NCI-H510A (cell line): ENCODE measurements around the gene LAMA3.
A peak's percentile ranks its signal among the peaks of the same experiment; 100 is the strongest.

ENCODE experiments used
- DNase-seq: peaks from one replicate; lab custom pipeline; 2025; lab: John Stamatoyannopoulos, UW

LAMA3 gene

DNA sequence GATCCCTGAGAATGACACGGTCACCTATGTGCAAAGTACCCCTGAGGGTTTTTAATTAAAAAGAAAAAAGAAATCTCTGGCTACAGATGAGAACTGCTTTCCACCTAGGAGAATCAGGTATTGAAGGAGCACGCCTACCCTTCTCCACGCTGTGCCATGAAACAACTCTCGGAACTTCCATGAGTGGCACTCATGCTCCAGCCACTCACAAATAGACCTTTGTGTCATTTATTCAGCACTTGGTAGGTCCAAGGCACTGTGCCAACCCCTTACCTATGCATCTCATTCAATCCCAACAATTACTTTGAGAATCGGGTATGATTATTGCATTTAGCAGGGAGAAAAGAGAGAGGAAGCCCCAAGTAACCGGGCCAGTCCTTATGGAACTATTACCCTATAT lies 280.4 kb downstream of the LAMA3 start:
- DNase-seq: no peak

DNA sequence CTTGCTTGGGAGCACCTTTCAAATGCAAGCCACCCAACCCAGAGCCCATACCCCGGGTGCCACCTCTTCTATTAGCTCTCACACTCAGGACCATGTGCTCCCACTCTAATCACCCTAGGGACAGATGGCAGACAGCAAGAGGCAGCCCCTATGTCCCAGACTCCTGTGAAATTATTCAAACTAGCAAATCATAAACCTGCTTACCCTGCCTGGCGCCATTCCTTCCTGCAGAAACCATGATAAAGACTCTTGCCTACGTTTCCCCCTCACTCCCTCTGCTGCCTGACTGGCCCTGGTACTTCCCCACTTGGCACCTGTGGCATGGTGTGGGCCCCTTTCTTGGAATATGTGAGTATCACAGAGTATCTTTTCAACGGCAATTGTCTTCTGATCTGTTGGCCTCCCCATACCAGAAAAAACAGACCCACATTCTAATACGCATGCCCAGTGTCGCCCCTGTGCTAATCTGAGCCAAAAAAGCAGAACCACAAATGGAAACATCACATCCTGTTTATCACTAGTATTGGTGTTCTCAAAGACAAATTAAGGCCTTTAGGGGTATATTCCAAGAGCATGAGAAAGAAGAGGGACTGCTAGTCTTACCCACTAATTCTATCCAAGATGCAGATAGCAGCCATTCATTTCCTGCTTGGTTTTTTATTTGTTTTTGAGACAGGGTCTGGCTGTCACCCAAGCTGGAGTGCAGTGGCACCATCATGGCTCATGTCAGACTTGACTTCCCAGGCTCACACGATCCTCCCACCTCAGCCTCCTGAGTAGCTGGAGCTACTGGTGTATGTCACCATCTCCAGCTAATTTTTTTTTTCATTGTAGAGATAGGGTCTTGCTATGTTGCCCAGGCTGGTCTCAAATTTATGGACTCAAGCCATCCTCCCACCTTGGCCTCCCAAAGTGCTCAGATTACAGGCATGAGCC lies 281.2 kb downstream of the LAMA3 start:
- DNase-seq: no peak

DNA sequence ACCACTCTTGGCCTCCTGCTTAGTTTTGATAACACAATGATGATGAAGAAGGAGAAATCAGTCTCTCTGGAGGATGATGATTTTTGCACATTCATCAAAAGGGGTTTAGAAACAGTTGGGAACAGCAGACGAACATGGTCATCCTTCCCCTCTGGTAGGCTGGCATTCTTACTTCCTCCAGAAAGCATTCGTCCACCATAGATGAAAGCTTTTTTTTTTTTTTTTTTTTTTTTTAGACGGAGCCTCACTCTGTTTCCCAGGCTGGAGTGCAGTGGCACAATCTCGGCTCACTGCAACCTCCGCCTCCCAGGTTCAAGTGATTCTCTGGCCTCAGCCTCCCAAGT lies 281.8 kb downstream of the LAMA3 start:
- DNase-seq: no peak

DNA sequence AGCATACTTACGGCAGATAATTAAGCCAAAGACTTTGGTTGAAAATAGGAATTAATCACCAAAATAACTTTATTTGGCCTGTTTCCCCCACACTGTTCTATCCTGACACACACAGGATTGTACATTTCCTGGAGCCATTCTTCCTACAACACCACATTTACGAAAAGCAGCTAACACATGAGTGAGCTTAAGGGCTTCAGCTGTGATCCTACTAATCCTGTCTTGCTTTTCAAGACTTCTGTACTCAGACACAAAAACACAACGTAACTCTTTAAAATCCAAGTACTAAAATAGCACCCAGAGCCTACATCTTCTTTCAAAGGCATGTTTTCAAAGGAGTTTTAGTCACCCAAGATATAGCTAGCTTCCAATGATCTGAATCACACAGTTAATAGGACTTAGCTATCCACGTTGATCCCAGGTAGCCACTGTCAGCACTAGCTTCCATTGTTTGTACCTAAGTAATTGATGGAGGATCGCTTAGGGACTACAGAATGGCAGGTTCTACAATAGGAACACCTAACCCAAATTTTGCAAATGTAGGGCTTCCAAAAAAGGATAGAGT lies 282.5 kb downstream of the LAMA3 start:
- no peak for DNase-seq

DNA sequence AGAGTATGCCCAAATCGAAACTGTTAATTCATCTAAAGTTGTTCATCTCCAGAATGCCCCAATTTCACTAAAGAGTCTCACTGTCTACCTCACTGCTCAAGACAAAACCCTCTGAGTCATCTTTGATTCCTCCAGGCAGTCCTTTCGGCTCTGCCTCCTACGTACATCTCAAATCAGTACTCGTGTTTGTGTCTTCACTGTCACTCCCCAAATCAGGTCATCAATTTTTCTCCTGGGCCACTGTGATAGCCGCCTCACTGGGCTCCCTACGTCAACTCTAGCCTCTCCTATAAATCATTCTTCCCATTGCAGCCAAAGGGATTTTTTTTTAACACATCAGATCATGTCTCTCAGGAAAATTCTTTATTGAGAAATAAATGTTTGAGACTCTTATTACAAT lies 283.2 kb downstream of the LAMA3 start:
- DNase-seq: no peak

DNA sequence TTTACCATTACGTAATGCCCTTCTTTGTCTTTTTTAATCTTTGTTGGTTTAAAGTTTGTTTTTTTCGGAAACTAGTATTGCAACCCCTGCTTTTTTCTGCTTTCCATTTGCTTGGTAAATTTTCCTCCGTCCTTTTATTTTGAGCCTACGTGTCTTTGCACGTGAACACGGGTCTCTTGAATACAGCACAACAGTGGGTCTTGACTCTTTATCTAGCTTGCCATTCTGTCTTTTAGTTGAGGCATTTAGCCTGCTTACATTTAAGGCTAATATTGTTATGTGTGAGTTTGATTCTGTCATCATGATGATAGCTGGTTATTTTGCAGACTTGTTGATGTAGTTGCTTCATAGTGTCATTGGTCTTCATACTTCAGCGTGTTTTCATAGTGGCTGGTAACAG lies 287.9 kb downstream of the LAMA3 start:
- DNase-seq: no peak

DNA sequence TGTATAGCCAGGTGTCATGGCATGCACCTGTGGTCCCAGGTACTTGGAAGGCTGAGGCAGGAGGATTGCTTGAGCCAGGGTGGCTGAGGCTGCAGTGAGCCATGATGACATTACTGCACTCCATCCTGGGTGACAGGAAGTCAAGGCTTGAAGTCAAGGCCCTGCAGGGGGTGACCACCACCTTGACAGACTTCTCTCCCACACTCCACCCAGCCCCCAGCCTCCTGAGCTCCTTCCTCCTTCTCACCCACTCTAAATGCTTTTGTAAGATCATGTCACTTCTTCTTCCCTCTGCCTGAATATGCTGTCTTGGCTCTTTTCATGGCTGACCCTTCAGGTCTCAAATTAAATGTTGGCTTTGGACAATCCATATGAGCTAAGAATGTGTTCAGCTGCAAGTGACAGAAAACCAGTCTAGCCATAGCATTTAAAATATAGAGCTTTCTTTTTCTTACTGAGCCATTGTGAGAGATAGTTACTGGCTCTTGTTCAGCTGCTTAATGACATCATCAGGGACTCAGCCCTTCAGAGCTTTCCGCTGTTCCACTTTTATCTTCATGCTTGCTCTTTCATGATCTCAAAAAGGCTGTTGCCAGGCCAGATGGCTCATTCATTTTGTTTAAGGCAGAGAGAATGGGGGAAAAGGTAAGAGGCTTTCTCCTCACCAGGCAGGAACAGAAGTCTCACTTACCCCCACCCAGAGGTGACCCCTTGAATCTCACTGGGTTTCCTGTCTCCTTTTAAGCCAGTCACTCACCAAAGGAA lies 288.6 kb downstream of the LAMA3 start:
- DNase-seq: no peak

DNA sequence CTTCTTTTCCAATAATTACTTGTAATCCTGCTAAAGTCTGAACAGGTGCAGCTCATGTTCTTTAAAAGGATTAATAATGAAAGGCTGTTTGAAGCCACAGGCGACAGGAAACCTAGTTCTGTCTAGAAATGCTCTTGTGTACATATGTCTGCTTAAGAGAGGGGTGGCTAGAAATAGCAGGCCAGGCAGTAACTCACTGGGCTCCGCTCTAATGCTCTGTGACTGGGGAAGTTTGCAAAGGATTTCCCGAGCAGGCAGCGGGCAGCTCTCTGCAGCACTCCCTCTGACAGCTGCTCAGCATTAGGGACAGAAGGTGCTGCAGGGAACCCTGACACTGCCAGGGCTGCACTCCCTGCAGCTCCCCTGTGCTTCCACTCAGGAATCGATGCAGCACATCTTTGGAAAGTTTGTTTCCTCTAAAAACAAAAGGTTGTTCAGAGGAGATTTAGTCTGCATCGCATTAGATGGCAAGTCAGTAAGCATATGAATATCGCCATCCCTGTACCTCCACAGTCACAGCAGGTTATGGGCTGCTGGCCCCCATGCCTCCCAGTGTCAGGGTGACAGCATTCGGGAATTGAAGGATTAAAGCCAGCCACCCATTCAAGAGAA lies 292.2 kb downstream of the LAMA3 start:
- DNase-seq: no peak

DNA sequence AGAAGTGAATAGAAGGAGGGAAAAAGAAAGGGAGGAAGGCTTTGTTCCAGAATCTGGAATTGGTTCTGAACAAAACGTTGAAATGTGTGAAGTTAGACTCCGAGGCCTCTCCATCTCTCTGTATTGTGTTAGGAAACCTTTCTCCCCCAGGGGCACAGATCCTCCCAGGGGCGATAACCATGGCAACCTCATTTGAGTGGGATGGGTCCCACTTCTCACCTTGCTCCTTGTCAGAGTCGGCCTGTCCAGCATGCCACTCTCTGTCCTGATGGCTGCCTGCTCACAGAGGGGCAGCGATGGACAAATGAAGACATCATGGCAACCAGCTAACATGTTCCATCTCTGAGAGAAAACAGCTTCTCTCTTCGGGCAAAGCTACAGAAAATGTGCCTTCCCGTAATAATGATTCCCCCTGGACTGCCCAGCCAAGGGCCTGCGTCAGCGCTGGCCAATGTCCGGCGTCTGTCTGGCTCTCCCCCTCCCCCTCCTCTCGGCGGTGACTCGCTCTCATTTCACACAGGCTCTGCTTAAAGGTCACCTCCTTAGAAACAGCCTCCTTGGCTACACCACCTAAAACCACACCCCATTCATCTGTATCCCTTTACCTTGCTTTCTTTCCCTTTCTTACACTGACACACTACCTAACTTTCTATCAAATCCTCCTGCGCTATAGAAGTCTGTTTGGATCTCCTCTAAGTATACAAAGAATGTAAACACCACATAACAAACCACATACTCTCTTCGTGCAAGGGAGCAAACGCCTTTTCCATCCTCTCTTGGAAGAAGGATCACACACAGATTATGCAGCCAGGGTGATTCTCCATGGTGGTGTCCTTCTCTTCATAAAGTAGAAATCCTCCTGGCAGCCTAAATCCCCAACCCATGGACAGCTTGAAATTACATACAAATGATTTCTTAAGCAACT lies 293.2 kb downstream of the LAMA3 start:
- DNase-seq: no peak

DNA sequence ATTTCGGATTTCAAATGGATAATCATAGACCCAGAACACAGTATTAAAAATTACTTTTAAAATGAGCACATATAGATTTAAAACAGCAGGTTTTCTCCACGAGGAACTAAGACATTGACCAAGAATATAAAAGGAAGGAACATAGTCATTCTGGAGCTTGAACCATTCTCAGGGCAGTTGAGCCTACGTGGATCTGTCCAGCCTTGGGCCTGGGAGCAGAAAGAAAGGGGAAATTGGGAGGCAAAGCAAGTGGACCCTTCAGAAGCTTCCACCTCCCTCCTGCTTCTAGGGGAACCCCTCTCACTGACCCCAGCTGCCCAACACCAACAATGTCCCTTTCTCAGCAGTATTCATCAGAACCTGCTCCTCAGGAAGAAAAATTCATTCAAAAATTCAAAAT lies 293.9 kb downstream of the LAMA3 start:
- DNase-seq: no peak

DNA sequence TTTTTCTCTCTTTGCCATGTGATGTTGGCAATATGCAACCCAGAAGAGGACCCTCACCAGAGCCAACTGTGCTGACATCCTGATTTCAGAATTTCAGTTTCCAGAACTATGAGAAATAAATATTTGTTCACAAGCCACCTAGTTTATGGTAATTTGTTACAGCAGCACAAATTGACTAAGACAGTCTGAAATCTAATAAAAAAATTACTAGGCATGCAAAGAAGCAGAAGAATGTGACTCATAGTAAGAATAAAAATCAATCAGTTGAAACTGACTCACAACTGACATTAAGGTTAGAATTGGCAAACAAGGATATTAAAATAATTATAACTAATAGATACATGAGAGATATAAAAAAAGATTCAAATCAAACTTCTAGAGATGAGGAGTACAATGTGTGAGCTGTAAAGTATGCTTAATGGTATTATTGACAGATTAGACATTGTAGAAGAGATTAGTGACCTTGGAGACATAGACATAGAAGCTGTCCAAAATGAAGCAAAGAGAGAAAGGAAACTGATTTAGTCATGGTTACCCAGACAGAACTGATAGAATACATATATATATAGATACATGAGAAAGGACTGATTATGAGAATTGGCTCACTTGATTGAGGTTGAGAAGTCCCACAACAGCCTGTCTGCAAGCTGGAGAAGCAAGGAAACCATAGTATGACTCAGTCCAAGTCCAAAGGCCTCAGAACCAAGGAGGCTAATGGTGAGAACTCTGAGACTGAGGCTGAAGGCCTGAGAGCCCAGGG lies 297.5 kb downstream of the LAMA3 start:
- no peak for DNase-seq

DNA sequence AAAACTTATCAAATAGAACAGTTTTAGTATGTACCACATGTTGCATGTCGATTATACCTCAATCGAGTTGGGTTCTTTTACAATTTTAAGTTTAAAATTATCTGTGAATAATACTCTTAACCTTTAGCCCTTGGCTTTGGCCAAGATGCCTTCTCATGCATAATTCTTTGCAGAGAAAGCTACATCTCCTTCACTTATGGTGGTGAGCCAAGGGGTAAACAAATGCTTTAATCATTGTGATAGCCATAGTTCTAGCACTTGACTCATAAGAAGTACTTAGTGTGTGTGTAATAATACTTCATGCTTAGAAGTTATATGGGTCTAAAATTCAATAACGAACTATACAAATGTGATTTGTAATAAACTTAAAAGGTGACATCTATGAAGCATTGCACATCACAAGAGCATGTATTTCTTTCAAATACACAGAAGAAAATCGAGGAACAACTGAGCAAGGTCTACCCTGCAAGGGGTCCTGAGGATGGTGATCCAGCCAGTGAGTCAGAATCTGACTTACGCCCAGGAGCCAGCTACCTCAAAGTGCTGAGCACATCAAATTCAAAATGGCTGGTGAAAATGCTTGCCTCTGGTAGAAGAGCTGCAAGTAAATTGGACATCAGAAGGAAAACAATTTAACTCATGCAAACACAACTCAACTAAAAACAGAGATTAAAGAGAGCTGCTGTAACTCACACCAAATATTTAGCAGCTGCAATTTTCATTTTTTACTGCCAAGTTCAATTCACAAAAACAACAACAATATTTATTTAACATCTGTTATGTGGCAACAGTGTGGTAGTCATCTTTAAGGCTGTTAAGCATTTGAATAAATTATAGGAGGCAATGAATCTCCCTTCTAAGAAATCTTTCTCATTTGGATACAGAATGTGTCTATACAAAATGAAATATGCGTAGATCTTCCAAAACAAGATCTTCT lies 301.5 kb downstream of the LAMA3 start:
- DNase-seq: no peak

DNA sequence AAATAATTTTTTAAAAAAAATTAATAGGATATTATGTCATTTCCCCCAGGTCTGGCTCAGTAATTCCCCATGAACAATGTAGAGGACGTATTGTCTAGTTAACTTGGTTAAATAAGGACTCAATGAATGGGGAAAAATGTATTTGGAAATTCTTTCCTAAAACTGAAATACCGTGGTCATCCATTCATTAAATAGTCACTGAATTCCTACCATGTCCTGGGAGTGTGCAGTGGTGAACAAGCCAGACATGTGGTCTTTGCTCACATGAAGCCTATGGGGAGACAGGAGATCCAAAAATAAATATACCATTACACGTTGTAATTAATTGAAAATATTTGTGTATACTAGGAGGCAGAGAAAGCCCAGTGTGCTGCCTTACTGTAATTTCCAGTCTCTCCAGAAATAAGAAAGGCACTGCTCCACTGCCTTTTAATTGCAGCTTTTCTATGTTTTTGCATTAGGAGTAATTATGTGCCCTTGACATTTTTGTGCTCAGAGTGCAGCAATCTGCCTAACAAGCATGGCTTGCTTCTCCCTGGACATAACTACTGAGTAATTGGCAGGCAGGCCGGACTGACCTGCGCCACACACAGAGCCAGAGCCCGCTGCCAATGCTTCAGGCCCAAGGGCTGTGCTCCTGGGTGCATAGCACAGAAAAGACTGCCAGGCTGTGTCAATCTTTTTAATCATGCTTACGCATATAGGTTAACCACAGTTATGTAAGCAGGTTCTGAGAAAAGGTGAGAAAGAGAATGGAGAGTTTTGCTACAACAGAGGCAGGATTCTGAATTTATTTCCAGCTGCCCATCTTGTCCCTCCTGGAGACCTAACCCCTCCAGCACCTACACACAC lies 303.1 kb downstream of the LAMA3 start:
- no peak for DNase-seq

DNA sequence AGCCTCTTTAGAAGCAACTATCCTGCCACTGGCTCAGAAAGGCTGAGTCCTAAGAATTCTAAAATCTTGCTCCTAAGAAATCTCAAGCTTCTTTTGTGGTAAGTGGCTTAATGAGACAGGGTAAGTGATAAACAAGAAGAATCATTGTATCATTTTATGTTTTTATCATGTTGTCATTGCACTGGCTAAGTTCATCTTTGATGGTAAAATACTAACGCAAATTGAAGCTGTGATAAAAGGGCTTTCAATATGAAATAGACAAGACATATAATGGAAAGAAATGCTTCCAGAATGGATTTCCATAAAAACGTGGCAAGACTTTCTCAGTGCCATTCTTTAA lies 303.7 kb downstream of the LAMA3 start:
- DNase-seq: no peak

DNA sequence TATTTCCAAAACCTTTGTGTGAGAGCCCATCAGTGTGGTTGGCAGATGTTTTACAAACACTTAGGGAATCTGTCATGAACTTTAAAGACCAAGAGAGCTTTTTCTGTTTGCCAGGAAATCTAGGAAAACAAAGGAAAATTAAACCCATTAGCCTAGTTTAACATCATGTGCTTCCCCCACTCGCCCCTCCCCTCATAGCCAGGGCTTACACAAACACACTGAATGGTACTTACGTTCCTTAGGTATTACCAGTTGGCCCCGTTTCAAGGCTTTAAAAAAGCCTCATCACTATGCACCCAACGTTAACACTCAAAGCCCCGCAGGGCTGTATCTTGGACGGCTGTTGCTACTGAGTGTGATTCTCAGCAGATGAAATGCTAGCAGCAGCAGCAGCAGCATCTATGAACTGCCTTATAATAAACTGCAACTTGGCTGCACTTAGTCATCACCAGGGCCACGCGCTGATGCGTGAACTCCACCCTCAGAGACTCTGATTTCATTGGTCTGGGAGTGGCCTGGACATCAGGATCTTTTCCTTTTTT lies 305.2 kb downstream of the LAMA3 start:
- DNase-seq: peak; percentile 81

DNA sequence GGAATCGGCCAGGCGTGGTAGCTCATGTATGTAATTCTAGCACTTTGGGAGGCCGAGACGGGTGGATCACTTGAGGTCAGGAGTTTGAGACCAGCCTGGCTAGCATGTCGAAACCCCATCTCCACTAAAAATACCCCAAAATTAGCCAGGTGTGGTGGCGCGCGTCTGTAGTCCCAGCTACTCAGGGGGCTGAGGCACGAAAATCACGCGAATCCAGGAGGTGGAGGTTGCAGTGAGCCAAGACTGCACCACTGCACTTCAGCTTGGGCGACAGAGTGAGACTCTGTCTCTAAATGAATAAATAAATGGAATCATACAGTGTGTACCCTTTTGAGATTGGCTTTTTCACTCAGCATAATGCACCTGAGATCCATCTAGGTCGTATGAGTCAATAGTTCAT lies 305.9 kb downstream of the LAMA3 start:
- DNase-seq: no peak

DNA sequence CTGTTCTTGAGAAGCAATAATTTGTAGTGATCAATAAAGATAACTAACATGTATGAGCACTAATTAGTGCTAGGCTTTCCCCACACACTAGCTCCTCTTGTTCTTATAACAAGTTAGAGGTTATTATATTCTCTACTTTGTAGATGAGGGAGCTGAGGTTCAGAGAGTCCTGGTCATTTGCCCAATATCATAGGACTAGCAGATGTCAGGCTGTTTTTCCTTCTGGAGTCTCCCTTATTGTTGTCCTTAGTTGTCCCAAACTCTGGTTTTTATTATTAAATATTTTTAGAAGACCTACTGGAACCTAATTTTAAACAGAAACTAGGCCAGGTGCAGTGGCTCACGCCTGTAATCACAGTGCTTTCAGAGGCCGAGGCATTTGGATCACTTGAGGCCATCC lies 308.8 kb downstream of the LAMA3 start:
- no peak for DNase-seq

DNA sequence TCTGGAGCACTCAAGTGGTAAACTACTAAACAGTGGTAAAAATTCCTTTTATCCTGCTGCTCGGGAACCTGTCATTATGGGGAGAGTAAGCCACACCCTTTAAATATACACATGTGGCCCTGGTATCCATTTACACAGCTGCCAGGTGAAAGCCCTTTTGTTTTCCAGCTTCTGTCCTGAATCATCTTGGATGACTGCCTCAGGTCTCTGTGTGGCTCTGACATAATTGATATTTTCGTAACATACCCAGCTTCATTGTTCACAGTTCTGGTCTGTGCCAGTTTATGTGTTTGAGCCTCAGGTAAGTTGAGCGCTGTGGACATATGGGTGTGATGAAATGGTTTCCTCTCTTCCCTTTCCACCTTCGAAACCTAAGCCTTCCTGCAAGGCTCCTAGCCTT lies 309.6 kb downstream of the LAMA3 start:
- peak; percentile 53 for DNase-seq
